Liver (tissue), 9 donors: Measurements from ENCODE around the gene DPAGT1. TPM values are rescaled to one million over a fixed set of nuclear protein-coding genes. Genes with fewer than 3 reads are reported as not detected.

Experiments used
- DNase-seq: peaks from one replicate; pipeline ENCODE4 v3.0.0-alpha.2; 2017; ENCODE audit warnings: low spot score
- H3K27ac ChIP-seq, 2 donors: one replicate each; pipeline ENCODE4 v1.7.0; 2013; ENCODE audit warnings: inconsistent platforms in 2 of 2, low read length in 2 of 2, control low read depth in 1 of 2, low read depth in 1 of 2, mild to moderate bottlenecking in 1 of 2
- H3K27me3 ChIP-seq, 4 donors: one replicate each; pipeline versions ENCODE4 v1.6.1 to v1.7.0; 2013; ENCODE audit warnings: low read length in 3 of 4, inconsistent platforms in 1 of 4, mild to moderate bottlenecking in 1 of 4, moderate library complexity in 1 of 4; ENCODE audit not compliant: control insufficient read depth in 4 of 4, insufficient read depth in 4 of 4
- H3K36me3 ChIP-seq, 4 donors: one replicate each; pipeline versions ENCODE4 v1.6.1 to v1.7.0; 2013; ENCODE audit warnings: low read length in 3 of 4, mild to moderate bottlenecking in 3 of 4, low read depth in 1 of 4, moderate library complexity in 1 of 4; ENCODE audit not compliant: control insufficient read depth in 4 of 4, insufficient read depth in 3 of 4
- H3K4me1 ChIP-seq, 4 donors: one replicate each; pipeline versions ENCODE4 v1.6.1 to v1.7.0; 2013; ENCODE audit warnings: low read length in 3 of 4, mild to moderate bottlenecking in 3 of 4, moderate library complexity in 1 of 4; ENCODE audit not compliant: control insufficient read depth in 4 of 4, insufficient read depth in 4 of 4
- H3K4me3 ChIP-seq, 3 donors: one replicate each; pipeline versions ENCODE4 v1.6.1 to v1.7.0; 2013; ENCODE audit warnings: low read length in 3 of 3, control low read depth in 1 of 3, low read depth in 1 of 3, mild to moderate bottlenecking in 1 of 3
- H3K9ac ChIP-seq, 2 donors: one replicate each; pipeline ENCODE4 v1.7.0; 2013; ENCODE audit warnings: low read length in 2 of 2, mild to moderate bottlenecking in 2 of 2, moderate library complexity in 2 of 2, control low read depth in 1 of 2, low read depth in 1 of 2
- H3K9me3 ChIP-seq, 4 donors: one replicate each; pipeline versions ENCODE4 v1.6.1 to v1.7.0; 2013; ENCODE audit warnings: low read length in 3 of 4; ENCODE audit not compliant: control insufficient read depth in 4 of 4
- ATF3 ChIP-seq: IDR thresholded peaks from 2 replicates; pipeline ENCODE4 v1.6.1; 2016; ENCODE audit warnings: antibody characterized with exemption
- EGR1 ChIP-seq, 2 donors: IDR thresholded peaks; 2 replicates each; pipeline ENCODE4 v1.6.1; 2016 to 2018; ENCODE audit warnings: antibody characterized with exemption in 2 of 2, low read depth in 2 of 2
- FOXA1 ChIP-seq: IDR thresholded peaks from 2 replicates; pipeline ENCODE4 v1.6.1; 2016; ENCODE audit warnings: antibody characterized with exemption
- FOXA2 ChIP-seq: IDR thresholded peaks from 2 replicates; pipeline ENCODE4 v1.6.1; 2016; ENCODE audit warnings: antibody characterized with exemption
- GABPA ChIP-seq, 2 donors: IDR thresholded peaks in 1 of 2; conservative IDR thresholded peaks in 1 of 2; 2 replicates each; pipeline ENCODE4 v1.6.1; 2016; ENCODE audit warnings: antibody characterized with exemption in 2 of 2, mild to moderate bottlenecking in 1 of 2, moderate library complexity in 1 of 2
- HNF4A ChIP-seq, 2 donors: conservative IDR thresholded peaks; 2 replicates each; pipeline ENCODE4 v1.6.1; 2016; ENCODE audit warnings: antibody characterized with exemption in 2 of 2, mild to moderate bottlenecking in 2 of 2
- HNF4G ChIP-seq: IDR thresholded peaks from 2 replicates; pipeline ENCODE4 v1.6.1; 2016; ENCODE audit warnings: antibody characterized with exemption
- JUND ChIP-seq, 2 donors: IDR thresholded peaks; 2 replicates each; pipeline ENCODE4 v1.6.1; 2016; ENCODE audit warnings: antibody characterized with exemption in 2 of 2
- NR2F2 ChIP-seq: IDR thresholded peaks from 2 replicates; pipeline ENCODE4 v1.6.1; 2016; ENCODE audit warnings: antibody characterized with exemption
- RAD21 ChIP-seq, 2 donors: IDR thresholded peaks; 2 replicates each; pipeline ENCODE4 v1.6.1; 2016; ENCODE audit warnings: antibody characterized with exemption in 2 of 2, mild to moderate bottlenecking in 2 of 2
- REST ChIP-seq: IDR thresholded peaks from 2 replicates; pipeline ENCODE4 v1.6.1; 2016; ENCODE audit warnings: antibody characterized with exemption, mild to moderate bottlenecking
- RXRA ChIP-seq, 2 donors: IDR thresholded peaks; 2 replicates each; pipeline ENCODE4 v1.6.1; 2017 to 2018; ENCODE audit warnings: antibody characterized with exemption in 2 of 2, mild to moderate bottlenecking in 1 of 2
- SP1 ChIP-seq: IDR thresholded peaks from 2 replicates; pipeline ENCODE4 v1.6.1; 2018; ENCODE audit warnings: antibody characterized with exemption, mild to moderate bottlenecking
- TAF1 ChIP-seq: conservative IDR thresholded peaks from 2 replicates; pipeline ENCODE4 v1.6.1; 2016; ENCODE audit warnings: antibody characterized with exemption, mild to moderate bottlenecking
- YY1 ChIP-seq: IDR thresholded peaks from 2 replicates; pipeline ENCODE4 v1.6.1; 2016; ENCODE audit warnings: antibody characterized with exemption, mild to moderate bottlenecking
- WGBS: extraction: QIAGEN DNeasy Blood & Tissue Kit; methylation state at CpG from one replicate; pipeline ENCODE4 v1.1.7; 2013; 5-methylcytosine and 5-hydroxymethylcytosine counted together
- polyA plus RNA-seq, 2 donors: library from polyadenylated mRNA; stranded (reverse) in 1 of 2; unstranded in 1 of 2; fragments of 200-250 nt in 1 of 2; fragments of >200 nt in 1 of 2; fragmentation: Nextera tagmentation in 1 of 2; extraction: Ambion mirVana in 1 of 2; gene quantifications; one replicate each; pipeline versions ENCODE4 v1.2.1 to v1.2.3, GENCODE V29; 2013 to 2015
- total RNA-seq, 2 donors: library from RNA; depleted of rRNA; stranded (reverse); fragments of >200 nt; gene quantifications; one replicate each; pipeline ENCODE4 v1.2.3, GENCODE V29; 2014
- TF ChIP-seq, protein P1 (sequence below): IDR thresholded peaks from 2 replicates; pipeline ENCODE4 v1.6.1; 2016; ENCODE audit warnings: antibody characterized with exemption
- TF ChIP-seq, protein P2 (sequence below): fragments of 150-350 bp; IDR thresholded peaks from 2 replicates; pipeline ENCODE4 v1.5.1; 2017; ENCODE audit warnings: improper control_type of control experiment, low read depth, low read length; ENCODE audit not compliant: missing input control
- TF ChIP-seq, protein P3 (sequence below): IDR thresholded peaks from 2 replicates; pipeline ENCODE4 v1.6.1; 2016; ENCODE audit warnings: antibody characterized with exemption
- donor health status: healthy.
- donor health status: healthy.
- donor health status: healthy.
- donor health status: healthy.
- donor health status: healthy.

The DPAGT1 gene
- total and polyA plus RNA-seq, 4 donors: 12.8 to 48.0 (median 37.4) TPM

GRCh38 chr11:119067371-119068222 is 34.1 kb downstream of the DPAGT1 start, which contains the start of gene VPS11:
Gene VPS11, plus strand, starts transcription at chr11:119067818. Its CDS starts 6 bp downstream, at chr11:119067824.
- H3K27me3 ChIP-seq: no peaks in the 10 kb centered on the region
- peak within 1 kb of the TSS; percentile 65 to 87 for H3K27ac ChIP-seq
- under 1% methylated on average over 49 of the region's 49 CpGs for WGBS
- peak; percentile 97 for DNase-seq
- TF ChIP-seq, protein P1, sequence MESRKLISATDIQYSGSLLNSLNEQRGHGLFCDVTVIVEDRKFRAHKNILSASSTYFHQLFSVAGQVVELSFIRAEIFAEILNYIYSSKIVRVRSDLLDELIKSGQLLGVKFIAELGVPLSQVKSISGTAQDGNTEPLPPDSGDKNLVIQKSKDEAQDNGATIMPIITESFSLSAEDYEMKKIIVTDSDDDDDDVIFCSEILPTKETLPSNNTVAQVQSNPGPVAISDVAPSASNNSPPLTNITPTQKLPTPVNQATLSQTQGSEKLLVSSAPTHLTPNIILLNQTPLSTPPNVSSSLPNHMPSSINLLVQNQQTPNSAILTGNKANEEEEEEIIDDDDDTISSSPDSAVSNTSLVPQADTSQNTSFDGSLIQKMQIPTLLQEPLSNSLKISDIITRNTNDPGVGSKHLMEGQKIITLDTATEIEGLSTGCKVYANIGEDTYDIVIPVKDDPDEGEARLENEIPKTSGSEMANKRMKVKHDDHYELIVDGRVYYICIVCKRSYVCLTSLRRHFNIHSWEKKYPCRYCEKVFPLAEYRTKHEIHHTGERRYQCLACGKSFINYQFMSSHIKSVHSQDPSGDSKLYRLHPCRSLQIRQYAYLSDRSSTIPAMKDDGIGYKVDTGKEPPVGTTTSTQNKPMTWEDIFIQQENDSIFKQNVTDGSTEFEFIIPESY: peak; percentile 79
- TF ChIP-seq GABPA (IDR thresholded peaks at IDR 0.05 in 1 of 2, conservative IDR thresholded peaks at IDR 0.05 in 1 of 2): peak; percentile 47 to 93
- no peak for TF ChIP-seq HNF4G
- peak; percentile 31 to 59 for TF ChIP-seq RXRA (IDR thresholded peaks at IDR 0.05)
- TF ChIP-seq, protein P2, sequence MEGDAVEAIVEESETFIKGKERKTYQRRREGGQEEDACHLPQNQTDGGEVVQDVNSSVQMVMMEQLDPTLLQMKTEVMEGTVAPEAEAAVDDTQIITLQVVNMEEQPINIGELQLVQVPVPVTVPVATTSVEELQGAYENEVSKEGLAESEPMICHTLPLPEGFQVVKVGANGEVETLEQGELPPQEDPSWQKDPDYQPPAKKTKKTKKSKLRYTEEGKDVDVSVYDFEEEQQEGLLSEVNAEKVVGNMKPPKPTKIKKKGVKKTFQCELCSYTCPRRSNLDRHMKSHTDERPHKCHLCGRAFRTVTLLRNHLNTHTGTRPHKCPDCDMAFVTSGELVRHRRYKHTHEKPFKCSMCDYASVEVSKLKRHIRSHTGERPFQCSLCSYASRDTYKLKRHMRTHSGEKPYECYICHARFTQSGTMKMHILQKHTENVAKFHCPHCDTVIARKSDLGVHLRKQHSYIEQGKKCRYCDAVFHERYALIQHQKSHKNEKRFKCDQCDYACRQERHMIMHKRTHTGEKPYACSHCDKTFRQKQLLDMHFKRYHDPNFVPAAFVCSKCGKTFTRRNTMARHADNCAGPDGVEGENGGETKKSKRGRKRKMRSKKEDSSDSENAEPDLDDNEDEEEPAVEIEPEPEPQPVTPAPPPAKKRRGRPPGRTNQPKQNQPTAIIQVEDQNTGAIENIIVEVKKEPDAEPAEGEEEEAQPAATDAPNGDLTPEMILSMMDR: no peak
- TF ChIP-seq NR2F2: peak; percentile 42
- TF ChIP-seq FOXA2: no peak
- peak in 1 of 2 donors; percentile 40 for TF ChIP-seq RAD21 (IDR thresholded peaks at IDR 0.05)
- TF ChIP-seq JUND (IDR thresholded peaks at IDR 0.05): peak in 1 of 2 donors; percentile 41
- TF ChIP-seq HNF4A (conservative IDR thresholded peaks at IDR 0.05): peak; percentile 17 to 25
- peak; percentile 37 for TF ChIP-seq ATF3
- no peak for TF ChIP-seq REST
- TF ChIP-seq SP1: peak; percentile 61
- peak; percentile 19 for TF ChIP-seq FOXA1
- TF ChIP-seq EGR1 (IDR thresholded peaks at IDR 0.05; ENCODE audit: low read depth in 2 of 2): no peak
- TF ChIP-seq, protein P3, sequence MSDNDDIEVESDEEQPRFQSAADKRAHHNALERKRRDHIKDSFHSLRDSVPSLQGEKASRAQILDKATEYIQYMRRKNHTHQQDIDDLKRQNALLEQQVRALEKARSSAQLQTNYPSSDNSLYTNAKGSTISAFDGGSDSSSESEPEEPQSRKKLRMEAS: peak; percentile 88
- TF ChIP-seq YY1: peak; percentile 99
- TF ChIP-seq TAF1: peak; percentile 58
- peak within 1 kb of the TSS; percentile 45 to 97 (median 67) for H3K4me3 ChIP-seq
- peaks cover 7 to 22% (median 16%) of the 10 kb centered on the region in 4 donors for H3K36me3 ChIP-seq
- H3K9me3 ChIP-seq: no peaks in the 10 kb centered on the region
- peaks cover 2 to 27% (median 20%) of the 10 kb centered on the region in 4 donors for H3K4me1 ChIP-seq
- peak within 1 kb of the TSS; percentile 73 to 76 for H3K9ac ChIP-seq
